GM21529 (cell line): Measurements from ENCODE around the gene CUL4A.
"Not testable (repeated sequence)": the region's sequence is repeated elsewhere in the genome, so short reads cannot be mapped to it uniquely, and the experiment has no call there.

Experiments
- ATAC-seq: cut with Tn5 transposase; IDR thresholded peaks from one replicate; pipeline ENCODE4 v1.9.1; 2021; ENCODE audit not compliant: unreplicated experiment

CUL4A gene

DNA sequence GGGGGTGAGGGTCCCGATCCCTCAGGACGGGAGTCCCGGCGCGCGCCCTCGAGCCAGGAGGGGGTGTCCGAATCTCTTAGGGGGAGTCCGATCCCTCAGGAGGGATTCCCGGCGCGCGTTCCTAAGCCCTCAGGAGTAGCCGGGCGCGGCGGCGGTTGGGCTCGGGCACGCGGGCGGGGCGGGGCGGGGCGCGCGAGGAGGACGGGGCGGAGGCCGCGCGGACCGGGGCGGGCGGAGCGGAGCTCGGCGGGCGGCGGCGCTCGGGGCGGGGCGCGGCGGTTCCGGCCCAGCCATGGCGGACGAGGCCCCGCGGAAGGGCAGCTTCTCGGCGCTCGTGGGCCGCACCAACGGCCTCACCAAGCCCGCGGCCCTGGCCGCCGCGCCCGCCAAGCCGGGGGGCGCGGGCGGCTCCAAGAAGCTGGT is at the start of gene CUL4A:
CUL4A (plus strand) TSS at position 278 of the 423 bp plus-strand sequence; CDS start at position 293, 15 bp downstream.
- ATAC-seq = peak; percentile 44

DNA sequence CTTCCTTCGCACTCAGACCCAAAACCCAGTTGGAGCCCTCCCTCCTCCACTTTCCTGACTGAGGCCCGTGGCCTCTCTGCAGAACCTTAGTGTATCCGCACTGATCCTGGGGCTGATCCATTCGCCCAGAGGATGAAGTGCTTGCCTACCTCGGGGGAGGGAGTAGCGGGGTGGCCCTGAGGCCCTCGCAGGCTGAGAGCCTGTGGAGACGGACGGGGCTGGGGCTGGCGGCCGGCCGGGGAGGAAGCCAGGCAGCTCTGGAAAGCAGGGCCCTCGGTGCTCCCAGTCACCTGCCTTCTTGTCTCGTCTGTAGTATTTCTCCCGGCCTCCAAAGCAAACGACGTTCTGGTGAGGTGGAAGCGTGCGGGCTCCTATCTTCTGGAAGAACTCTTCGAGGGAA is 49.7 kb upstream of the CUL4A start:
- ATAC-seq = no peak

DNA sequence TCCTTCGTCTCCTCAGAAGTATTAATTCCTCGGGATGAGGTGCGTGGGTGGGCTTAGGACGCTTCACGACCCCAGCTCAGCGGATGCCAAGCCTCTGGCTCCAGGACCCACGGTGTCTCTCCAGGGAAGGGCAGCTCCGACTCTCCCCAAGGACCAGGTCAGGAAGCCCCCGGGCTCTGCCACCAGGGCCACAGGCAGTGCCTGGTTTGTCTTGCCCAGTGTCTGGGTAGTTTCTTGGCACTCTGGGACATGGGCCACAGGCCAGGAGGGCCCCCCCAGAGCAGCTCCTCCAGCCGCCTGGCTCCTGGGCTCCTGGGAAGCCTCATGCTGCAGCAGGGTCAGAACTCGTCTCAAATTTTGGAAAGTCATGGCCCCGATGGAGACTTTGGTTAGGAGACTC is 48.4 kb upstream of the CUL4A start:
- no peak for ATAC-seq

DNA sequence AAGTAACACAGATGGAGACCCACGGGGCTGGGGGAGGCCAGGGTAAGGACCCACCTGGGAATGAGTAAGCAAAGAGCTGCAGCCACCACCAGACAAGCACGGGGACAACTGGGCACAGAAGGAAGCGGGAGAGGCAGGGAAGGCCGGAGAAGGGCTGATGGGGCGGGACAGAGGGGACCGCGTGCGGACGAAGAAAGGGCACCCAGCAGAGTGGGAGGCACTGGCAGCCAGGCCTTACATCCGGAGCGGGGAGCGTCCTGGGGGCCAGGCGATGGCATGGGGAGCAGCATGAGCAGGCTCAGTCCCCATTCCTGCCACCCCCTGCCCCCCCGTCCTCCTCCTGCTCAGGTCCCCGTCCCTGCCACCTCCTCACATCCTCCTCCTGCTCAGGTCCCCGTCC is 48.0 kb upstream of the CUL4A start:
- no peak for ATAC-seq

DNA sequence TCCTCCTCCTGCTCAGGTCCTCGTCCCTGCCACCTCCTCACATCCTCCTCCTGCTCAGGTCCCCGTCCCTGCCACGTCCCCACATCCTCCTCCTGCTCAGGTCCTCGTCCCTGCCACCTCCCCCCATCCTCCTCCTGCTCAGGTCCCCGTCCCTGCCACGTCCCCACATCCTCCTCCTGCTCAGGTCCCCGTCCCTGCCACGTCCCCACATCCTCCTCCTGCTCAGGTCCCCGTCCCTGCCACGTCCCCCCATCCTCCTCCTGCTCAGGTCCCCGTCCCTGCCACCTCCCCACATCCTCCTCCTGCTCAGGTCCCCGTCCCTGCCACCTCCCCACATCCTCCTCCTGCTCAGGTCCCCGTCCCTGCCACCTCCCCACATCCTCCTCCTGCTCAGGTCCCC is 47.4 kb upstream of the CUL4A start:
- not testable (repeated sequence) for ATAC-seq

DNA sequence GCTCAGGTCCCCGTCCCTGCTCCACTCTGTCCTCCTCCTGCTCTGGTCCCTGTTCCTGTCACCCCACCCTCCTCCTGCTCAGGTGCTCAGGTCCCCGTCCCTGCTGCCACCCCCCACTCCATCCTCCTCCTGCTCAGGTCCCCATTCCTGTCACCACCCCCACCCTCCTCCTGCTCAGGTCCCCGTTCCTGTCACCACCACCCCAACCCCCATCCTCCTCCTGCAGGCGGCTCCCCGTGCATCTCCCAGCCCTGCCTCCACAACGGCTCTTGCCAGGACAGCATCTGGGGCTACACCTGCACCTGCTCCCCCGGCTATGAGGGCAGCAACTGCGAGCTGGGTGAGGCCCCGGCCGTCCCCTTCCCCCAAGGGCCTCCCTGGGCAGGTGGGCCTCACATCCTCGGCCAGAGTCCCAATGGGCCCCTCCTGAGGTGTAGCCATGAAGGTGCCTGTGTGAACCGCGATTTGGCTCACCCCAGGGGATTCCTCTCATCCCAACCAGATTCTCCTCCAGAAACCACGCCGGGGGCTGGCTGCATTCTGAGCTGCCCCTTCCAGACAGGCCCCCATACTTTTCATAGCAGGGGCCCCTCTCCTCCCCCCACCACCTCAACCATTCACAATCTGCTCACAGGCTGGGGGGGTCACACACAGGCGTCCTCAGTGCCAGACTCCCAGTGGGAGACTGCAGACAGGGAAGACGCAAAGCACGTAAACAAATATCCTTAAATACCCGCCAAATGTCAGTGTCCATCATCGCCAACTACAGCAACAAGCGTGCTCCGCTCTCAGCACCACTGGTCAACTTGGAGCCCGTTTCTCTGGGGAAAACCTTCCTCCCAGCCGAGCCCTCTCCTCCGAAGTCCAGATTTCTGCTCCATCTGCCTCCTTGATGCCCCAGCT is 46.4 kb upstream of the CUL4A start:
- no peak for ATAC-seq

GRCh38 chr13:113164492-113164891 is 44.9 kb upstream of the CUL4A start:
- ATAC-seq = no peak

DNA sequence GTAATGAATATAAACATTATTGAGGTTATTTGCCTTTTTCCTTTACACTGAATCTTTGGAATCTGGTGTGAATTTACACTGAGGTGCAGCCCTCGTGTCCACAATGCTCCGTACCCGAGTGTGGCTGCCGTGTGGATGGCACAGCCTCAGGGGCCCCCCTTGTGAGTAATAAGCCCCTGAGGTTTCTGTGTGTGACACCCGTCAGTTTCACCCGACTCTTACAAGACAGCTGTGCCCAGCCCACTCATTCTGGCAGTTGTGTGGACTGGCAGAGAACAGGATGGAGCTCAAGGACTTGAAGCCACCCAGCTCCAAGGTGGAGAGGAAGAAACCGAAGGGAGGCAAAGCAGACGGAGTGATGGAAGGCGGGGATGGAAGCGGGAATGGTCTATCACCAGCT is 43.1 kb upstream of the CUL4A start:
- no peak for ATAC-seq

DNA sequence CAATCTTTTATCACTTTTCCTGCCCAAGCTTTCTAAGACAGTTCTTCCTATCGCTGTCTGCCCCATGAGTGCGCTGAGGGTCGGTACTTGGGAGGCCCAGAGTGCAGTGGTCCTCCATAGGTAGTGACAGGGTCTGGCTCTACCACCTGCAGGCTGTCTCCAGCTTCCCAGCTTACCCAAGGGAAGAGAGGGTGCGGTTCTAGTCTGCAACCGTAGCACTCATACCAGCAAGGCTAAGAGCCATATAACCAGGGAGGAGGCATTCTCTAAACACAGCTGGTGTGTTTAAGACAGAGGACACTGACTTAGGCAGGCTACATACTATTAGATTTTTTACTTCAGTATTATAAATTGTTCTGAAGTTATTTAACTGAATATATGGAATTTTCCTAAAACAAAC is 42.7 kb upstream of the CUL4A start:
- ATAC-seq = no peak

DNA sequence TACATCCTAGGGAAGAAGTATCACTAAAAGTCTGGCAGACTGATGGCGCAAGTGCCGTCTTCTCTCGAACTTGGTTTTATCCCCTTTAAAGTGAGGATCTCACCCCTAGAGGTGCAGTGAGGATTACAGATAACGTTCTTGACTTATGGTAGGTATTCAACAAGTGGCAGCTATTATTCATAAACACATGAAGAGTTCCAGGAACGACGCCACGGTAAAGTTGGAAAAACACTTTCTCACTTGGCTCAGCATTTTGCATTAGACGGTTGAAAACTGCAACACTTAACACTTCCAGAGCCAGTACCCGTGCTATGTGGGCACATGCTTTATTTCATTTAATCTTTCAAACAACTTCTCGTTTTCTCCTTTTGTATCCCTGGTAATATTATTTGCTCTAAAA is 42.3 kb upstream of the CUL4A start:
- ATAC-seq = no peak

DNA sequence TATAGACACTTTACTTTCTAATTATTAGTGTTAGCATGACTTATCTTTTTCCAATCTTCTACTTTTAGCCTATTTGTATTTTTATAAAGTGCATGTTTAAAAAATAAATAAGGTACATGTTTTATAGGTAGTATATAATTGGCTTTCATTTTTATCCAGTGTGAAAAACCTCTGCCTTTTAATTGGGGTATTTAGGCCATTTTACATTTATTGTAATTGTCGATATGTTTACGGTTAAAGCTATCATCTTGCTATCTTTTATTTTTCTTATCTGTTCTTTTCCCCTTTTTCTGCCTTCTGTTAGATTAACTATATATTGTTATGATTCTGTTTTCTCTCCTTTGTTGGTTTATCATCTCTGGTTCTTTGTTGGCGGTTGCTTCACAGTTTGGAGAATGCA is 41.8 kb upstream of the CUL4A start:
- no peak for ATAC-seq

DNA sequence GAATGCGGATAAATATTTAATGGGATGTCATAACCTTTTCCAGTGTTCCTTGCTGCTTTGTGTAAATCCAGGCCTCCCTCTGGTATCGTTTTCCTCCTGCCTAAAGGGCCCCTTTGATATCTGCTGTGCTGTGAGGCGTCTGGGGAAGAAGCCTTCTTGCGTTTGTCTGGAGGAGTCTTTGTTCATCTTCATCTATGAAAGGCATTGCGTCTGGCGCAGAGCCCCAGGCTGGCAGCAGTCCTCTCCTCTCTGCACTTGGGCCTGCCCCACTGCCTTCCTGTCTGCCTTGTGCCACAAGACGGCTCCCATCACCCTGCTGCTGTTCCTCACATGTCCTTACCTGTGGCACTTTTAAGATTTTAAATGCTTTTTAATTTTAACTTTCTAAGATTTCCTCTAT is 41.2 kb upstream of the CUL4A start:
- no peak for ATAC-seq

- ATAC-seq = no peak
These were observed 39.8 kb upstream of the CUL4A start for GRCh38 chr13:113169277-113170272.

- no peak for ATAC-seq
These were observed 38.9 kb upstream of the CUL4A start for GRCh38 chr13:113170511-113170910.

GRCh38 chr13:113171250-113172125 is 37.9 kb upstream of the CUL4A start:
- no peak for ATAC-seq

GRCh38 chr13:113172419-113172926 is 36.9 kb upstream of the CUL4A start:
- no peak for ATAC-seq

- no peak for ATAC-seq
These were observed 33.1 kb upstream of the CUL4A start for GRCh38 chr13:113176280-113176679.

DNA sequence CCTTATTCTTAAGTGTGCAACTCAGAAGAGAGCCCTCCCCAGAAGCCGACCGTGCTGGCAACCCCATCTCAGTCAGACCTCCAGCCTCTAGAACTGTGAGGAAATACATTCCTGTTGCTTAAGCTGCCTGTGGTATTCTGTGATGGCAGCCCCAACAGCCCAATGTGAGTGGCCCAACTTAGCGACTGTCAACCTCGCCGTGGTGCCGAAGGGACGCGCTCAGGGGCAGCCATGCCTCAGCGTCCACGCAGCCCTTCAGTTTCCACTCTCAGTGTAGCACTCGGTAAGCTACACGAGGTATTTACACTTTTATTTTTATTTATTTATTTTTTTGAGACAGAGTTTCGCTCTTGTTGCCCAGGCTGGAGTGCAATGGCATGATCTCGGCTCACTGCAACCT is 32.6 kb upstream of the CUL4A start:
- ATAC-seq = no peak

- ATAC-seq = no peak
These were observed 31.1 kb upstream of the CUL4A start for GRCh38 chr13:113178070-113178895.

GRCh38 chr13:113178896-113179167 is 30.6 kb upstream of the CUL4A start:
- ATAC-seq = no peak
